ENCODE data around the gene PCK1.

- no peak for TF ChIP-seq POLR2A (IDR thresholded peaks at IDR 0.05; ENCODE audit: control extremely low read depth in 1 of 2, low read depth in 2 of 2, low read length in 2 of 2)
- no peak for TF ChIP-seq CHD2 (IDR thresholded peaks at IDR 0.05; ENCODE audit: low read length)
- TF ChIP-seq GTF2F1 (IDR thresholded peaks at IDR 0.05; ENCODE audit: borderline replicate concordance, low read depth, low read length) = no peak
- TF ChIP-seq, protein P1, sequence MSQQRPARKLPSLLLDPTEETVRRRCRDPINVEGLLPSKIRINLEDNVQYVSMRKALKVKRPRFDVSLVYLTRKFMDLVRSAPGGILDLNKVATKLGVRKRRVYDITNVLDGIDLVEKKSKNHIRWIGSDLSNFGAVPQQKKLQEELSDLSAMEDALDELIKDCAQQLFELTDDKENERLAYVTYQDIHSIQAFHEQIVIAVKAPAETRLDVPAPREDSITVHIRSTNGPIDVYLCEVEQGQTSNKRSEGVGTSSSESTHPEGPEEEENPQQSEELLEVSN (IDR thresholded peaks at IDR 0.05) = no peak
- TF ChIP-seq EP300 (IDR thresholded peaks at IDR 0.05; ENCODE audit: borderline replicate concordance in 1 of 2, low read depth in 2 of 2, low read length in 2 of 2) = no peak
These were observed 48.4 kb downstream of the PCK1 start for GRCh38 chr20:57609086-57609841.

All from H1 (cell line).